Measurements from ENCODE around the gene SUPT6H. TPM values are rescaled to one million over a fixed set of nuclear protein-coding genes. Genes with fewer than 3 reads are reported as not detected.
A peak's percentile ranks its signal among the peaks of the same experiment; 100 is the strongest.

SUPT6H gene
- total and polyA plus RNA-seq, 9 of the 15 experiments (the other 6 are each of a cell fraction or from before 2014, with no cell fraction given), result 1.7 to 77.7 (median 49.2) TPM

- no peak for TF ChIP-seq AFF4 (CRISPR knock-in tag; IDR thresholded peaks at IDR 0.05)
- TF ChIP-seq HDAC6 (IDR thresholded peaks at IDR 0.05; ENCODE audit: low read depth, low read length), result no peak
- 0 out of 2 replicates have a peak, but pooled peaks have one; percentile 26 for TF ChIP-seq HMGXB4 (CRISPR knock-in tag; IDR thresholded peaks at IDR 0.05)
- peak; percentile 16; the same call in 1 of the 2 replicates for TF ChIP-seq REST (IDR thresholded peaks at IDR 0.05; ENCODE audit: borderline replicate concordance)
- TF ChIP-seq REST (CRISPR knock-in tag; IDR thresholded peaks at IDR 0.05; ENCODE audit: low read depth), result no peak
- TF ChIP-seq SAP30 (IDR thresholded peaks at IDR 0.05; ENCODE audit: borderline replicate concordance, insufficient read depth, low read depth, low read length, poor library complexity, severe bottlenecking), result no peak
- TF ChIP-seq CHD2 (IDR thresholded peaks at IDR 0.05; ENCODE audit: low read depth, low read length), result 0 out of 2 replicates have a peak, but pooled peaks have one; percentile 15
- no peak for TF ChIP-seq PHF20 (IDR thresholded peaks at IDR 0.05; ENCODE audit: partially characterized antibody)
- no peak for TF ChIP-seq TCF7L2 (IDR thresholded peaks at IDR 0.05; ENCODE audit: low read depth, low read length)
- no peak for TF ChIP-seq TRIM25 (IDR thresholded peaks at IDR 0.05; ENCODE audit: borderline replicate concordance)
Observed at GRCh38 chr17:28643983-28644786, 17.8 kb upstream of the SUPT6H start (continued).

All from K562 (cell line).